ENCODE measurements around the gene GFPT1.

GRCh38 chr2:69333352-69333751 lies 53.7 kb downstream of the GFPT1 start:
- TF ChIP-seq EZH2 (IDR thresholded peaks at IDR 0.05; ENCODE audit: borderline replicate concordance), result no peak
- no peak for TF ChIP-seq CTCF (IDR thresholded peaks at IDR 0.05; ENCODE audit: poor library complexity)
- TF ChIP-seq EZH2phosphoT487 (IDR thresholded peaks at IDR 0.05; ENCODE audit: low read depth, severe bottlenecking, unreplicated experiment), result no peak

Measured in hepatocyte (in vitro differentiated cells).